GM19035 (cell line): ENCODE results near the gene TRIM58.

Experiments
- ATAC-seq: cut with Tn5 transposase; IDR thresholded peaks from one replicate; pipeline ENCODE4 v1.9.1; 2021; ENCODE audit not compliant: unreplicated experiment

Gene TRIM58

GRCh38 chr1:247883346-247883745 is 26.4 kb downstream of the TRIM58 start:
- no peak for ATAC-seq

- no peak for ATAC-seq
These were observed 27.9 kb downstream of the TRIM58 start for GRCh38 chr1:247884797-247885413.

GRCh38 chr1:247895163-247895637 is 38.2 kb downstream of the TRIM58 start, which contains the start of gene OR2W3:
Gene OR2W3 (plus strand): TSS chr1:247895587. CDS start chr1:247895587, 0 bp downstream.
- ATAC-seq, result no peak

GRCh38 chr1:247895976-247896375 is 39.0 kb downstream of the TRIM58 start:
- no peak for ATAC-seq

- ATAC-seq, result no peak
These were observed 47.1 kb downstream of the TRIM58 start for GRCh38 chr1:247904122-247904521.

GRCh38 chr1:247905181-247905580 is 48.2 kb downstream of the TRIM58 start:
- no peak for ATAC-seq

- no peak for ATAC-seq
These were observed 49.0 kb downstream of the TRIM58 start for GRCh38 chr1:247905910-247906503.

GRCh38 chr1:247906504-247907047 is 49.6 kb downstream of the TRIM58 start:
- peak; percentile 53 for ATAC-seq

- ATAC-seq, result no peak
These were observed 51.8 kb downstream of the TRIM58 start for GRCh38 chr1:247908766-247909165.

- ATAC-seq, result no peak
These were observed 56.8 kb downstream of the TRIM58 start for GRCh38 chr1:247913786-247914185.

- no peak for ATAC-seq
These were observed 58.1 kb downstream of the TRIM58 start for GRCh38 chr1:247914941-247915662.

- ATAC-seq, result no peak
These were observed 63.0 kb downstream of the TRIM58 start, which contains the start of gene OR2T8 for GRCh38 chr1:247919952-247920351. Gene OR2T8 (plus strand): TSS chr1:247920252. CDS start chr1:247921018, 766 bp downstream.

GRCh38 chr1:247923941-247924340 is 67.0 kb downstream of the TRIM58 start:
- ATAC-seq, result no peak

GRCh38 chr1:247924868-247925267 is 67.9 kb downstream of the TRIM58 start, which contains the start of gene OR2AJ1:
Gene OR2AJ1 (plus strand): TSS chr1:247924889. CDS start chr1:247933769, 8,880 bp downstream.
- ATAC-seq, result no peak
